NT2/D1 (cell line): Measurements from ENCODE around the gene STARD6.

Source experiments
- DNase-seq: peaks from one replicate; pipeline ENCODE4 v3.0.0-alpha.2; 2011; ENCODE audit warnings: low read depth, low spot score
- H3K27me3 ChIP-seq: 2 replicates; pipeline ENCODE4 v1.6.0; 2011; ENCODE audit warnings: mild to moderate bottlenecking; ENCODE audit not compliant: insufficient read length, insufficient read depth
- H3K36me3 ChIP-seq: 2 replicates; pipeline ENCODE4 v1.6.1; 2011; ENCODE audit warnings: mild to moderate bottlenecking, low read length, mixed read lengths; ENCODE audit not compliant: insufficient read depth, insufficient read length
- H3K4me1 ChIP-seq: 2 replicates; pipeline ENCODE4 v1.5.1; 2011; ENCODE audit not compliant: insufficient read depth, insufficient read length
- H3K4me3 ChIP-seq: 2 replicates; pipeline ENCODE4 v1.5.1; 2011; ENCODE audit warnings: low read depth; ENCODE audit not compliant: insufficient read length
- H3K9ac ChIP-seq: 2 replicates; pipeline ENCODE4 v1.6.0; 2011; ENCODE audit warnings: low read depth; ENCODE audit not compliant: insufficient read length
- H3K9me3 ChIP-seq: 2 replicates; pipeline ENCODE4 v1.5.1; 2011; ENCODE audit warnings: mild to moderate bottlenecking, low read length; ENCODE audit not compliant: insufficient read depth
- SUZ12 ChIP-seq: IDR thresholded peaks from 2 replicates; pipeline ENCODE4 v1.6.1; 2011; ENCODE audit not compliant: insufficient read length, insufficient read depth; ENCODE audit errors: extremely low read depth
- YY1 ChIP-seq: IDR thresholded peaks from 2 replicates; pipeline ENCODE4 v1.6.1; 2011; ENCODE audit not compliant: insufficient read length, insufficient read depth
- ZNF274 ChIP-seq: IDR thresholded peaks from 2 replicates; pipeline ENCODE4 v1.6.1; 2011; ENCODE audit warnings: mild to moderate bottlenecking, low read depth, low read length

STARD6 gene

GRCh38 chr18:54357660-54358494 is at the start of gene STARD6, which contains the start of gene C18orf54:
STARD6 (minus strand) TSS chr18:54357858; CDS start chr18:54354573, 3,285 bp downstream.
C18orf54 (plus strand) TSS chr18:54357906; CDS start chr18:54360573, 2,667 bp downstream.
- peaks cover 22% of the 10 kb centered on the region for H3K36me3 ChIP-seq
- peak within 1 kb of the TSS; percentile 80 for H3K4me3 ChIP-seq
- TF ChIP-seq SUZ12, result no peak
- TF ChIP-seq ZNF274, result no peak
- peak; percentile 72 for TF ChIP-seq YY1
- H3K4me1 ChIP-seq, result no peaks in the 10 kb centered on the region
- H3K27me3 ChIP-seq, result no peaks in the 10 kb centered on the region
- no peaks in the 10 kb centered on the region for H3K9me3 ChIP-seq
- peak within 1 kb of the TSS; percentile 90 for H3K9ac ChIP-seq
- DNase-seq, result peak; percentile 86

- DNase-seq, result no peak
- H3K4me1 ChIP-seq, result no peaks in the 10 kb centered on the region
- no peak for TF ChIP-seq SUZ12
- TF ChIP-seq YY1, result no peak
- TF ChIP-seq ZNF274, result no peak
- H3K9me3 ChIP-seq, result no peaks in the 10 kb centered on the region
- no peaks in the 10 kb centered on the region for H3K27me3 ChIP-seq
- no peak overlapping the region for H3K9ac ChIP-seq
- no peaks in the 10 kb centered on the region for H3K36me3 ChIP-seq
- no peak overlapping the region for H3K4me3 ChIP-seq
Measured at GRCh38 chr18:54405290-54405689, 47.6 kb upstream of the STARD6 start.

GRCh38 chr18:54396760-54397159 is 39.1 kb upstream of the STARD6 start:
- Histone ChIP-seq H3K4me1 (no peaks in the 10 kb centered on the region), H3K4me3 (no peak overlapping the region), H3K36me3 (no peaks in the 10 kb centered on the region), H3K9me3 (no peaks in the 10 kb centered on the region), H3K27me3 (no peaks in the 10 kb centered on the region), H3K9ac (no peak overlapping the region)
- DNase-seq, result no peak
- TF ChIP-seq SUZ12 (no peak), YY1 (no peak), ZNF274 (no peak)

- no peaks in the 10 kb centered on the region for H3K4me1 ChIP-seq
- TF ChIP-seq SUZ12, result no peak
- TF ChIP-seq ZNF274, result no peak
- TF ChIP-seq YY1, result no peak
- DNase-seq, result no peak
- H3K36me3 ChIP-seq, result no peaks in the 10 kb centered on the region
- no peaks in the 10 kb centered on the region for H3K27me3 ChIP-seq
- no peak overlapping the region for H3K9ac ChIP-seq
- H3K9me3 ChIP-seq, result no peaks in the 10 kb centered on the region
- no peak overlapping the region for H3K4me3 ChIP-seq
Measured at GRCh38 chr18:54393648-54394294, 36.1 kb upstream of the STARD6 start.

- H3K9me3 ChIP-seq, result no peaks in the 10 kb centered on the region
Measured at GRCh38 chr18:54392543-54393023, 34.9 kb upstream of the STARD6 start.

GRCh38 chr18:54390838-54391237 is 33.2 kb upstream of the STARD6 start:
- H3K4me3 ChIP-seq, result no peak overlapping the region
- no peak for TF ChIP-seq ZNF274
- TF ChIP-seq YY1, result no peak
- TF ChIP-seq SUZ12, result no peak

More at GRCh38 chr18:54392543-54393023, 34.9 kb upstream of the STARD6 start:
- H3K36me3 ChIP-seq, result no peaks in the 10 kb centered on the region
- peak; percentile 27 for DNase-seq
- TF ChIP-seq YY1 (no peak), ZNF274 (no peak), SUZ12 (no peak)
- no peaks in the 10 kb centered on the region for H3K4me1 ChIP-seq
- H3K9ac ChIP-seq, result no peak overlapping the region
- H3K4me3 ChIP-seq, result no peak overlapping the region
- no peaks in the 10 kb centered on the region for H3K27me3 ChIP-seq

GRCh38 chr18:54389143-54389505 is 31.5 kb upstream of the STARD6 start:
- DNase-seq, result no peak
- H3K36me3 ChIP-seq, result no peaks in the 10 kb centered on the region
- no peaks in the 10 kb centered on the region for H3K4me1 ChIP-seq
- no peak for TF ChIP-seq ZNF274
- TF ChIP-seq YY1, result no peak
- no peak for TF ChIP-seq SUZ12
- H3K9ac ChIP-seq, result no peak overlapping the region
- no peaks in the 10 kb centered on the region for H3K27me3 ChIP-seq
- no peak overlapping the region for H3K4me3 ChIP-seq
- no peaks in the 10 kb centered on the region for H3K9me3 ChIP-seq

More at GRCh38 chr18:54390838-54391237, 33.2 kb upstream of the STARD6 start:
- H3K4me1 ChIP-seq, result no peaks in the 10 kb centered on the region
- no peak overlapping the region for H3K9ac ChIP-seq
- no peaks in the 10 kb centered on the region for H3K9me3 ChIP-seq
- H3K36me3 ChIP-seq, result no peaks in the 10 kb centered on the region
- no peaks in the 10 kb centered on the region for H3K27me3 ChIP-seq
- DNase-seq, result no peak
